ENCODE measurements around the gene PPP1R37. TPM values are rescaled to one million over a fixed set of nuclear protein-coding genes. Genes with fewer than 3 reads are reported as not detected.

The PPP1R37 gene
- total RNA-seq, 4 donors from 2014 or later: 34.9 to 59.7 (median 42.9) TPM

Small RNA genes within 50 kb of the gene (small RNA-seq; reads per million reads assigned to genes)
- not detected for gene RNU6-611P

Other genes with a start within 250 kb of the PPP1R37 start
- gene NECTIN2, start 246.9 kb upstream of the PPP1R37 start, total RNA-seq: 100 to 1,000 TPM in 3 of 4 donors, 10 to 100 TPM in 1; 88.6 to 164 (median 117) TPM
- gene TOMM40, start 201.9 kb upstream of the PPP1R37 start, total RNA-seq: 10 to 100 TPM; 40.2 to 82.8 (median 58.3) TPM
- 100 to 1,000 TPM; 199 to 635 (median 313) TPM for gene APOE, start 187.4 kb upstream of the PPP1R37 start, total RNA-seq
- gene APOC1, start 178.6 kb upstream of the PPP1R37 start, total RNA-seq: 100 to 1,000 TPM in 1 of 4 donors, 10 to 100 TPM in 2, 1 to 10 TPM in 1; 4.1 to 113 (median 45.6) TPM
- gene APOC4, start 150.9 kb upstream of the PPP1R37 start, total RNA-seq: not detected
- gene APOC2, start 147.1 kb upstream of the PPP1R37 start, total RNA-seq: 1 to 10 TPM in 2 of 4 donors, not detected in 2; 1.6 to 3.3 TPM
- gene CLPTM1, start 137.8 kb upstream of the PPP1R37 start, total RNA-seq: 100 to 1,000 TPM in 2 of 4 donors, 10 to 100 TPM in 2; 65.4 to 117 (median 104) TPM
- gene RELB, start 91.7 kb upstream of the PPP1R37 start, total RNA-seq: 10 to 100 TPM in 2 of 4 donors, 1 to 10 TPM in 2; 6.7 to 11.3 (median 9.1) TPM
- gene CLASRP, start 54.1 kb upstream of the PPP1R37 start, total RNA-seq: 10 to 100 TPM; 48.2 to 96.8 (median 95.0) TPM
- 1 to 10 TPM in 1 of 4 donors, under 1 TPM in 2, not detected in 1; 0.34 to 2.1 (median 0.78) TPM for gene ZNF296, start 16.7 kb upstream of the PPP1R37 start, total RNA-seq
- gene GEMIN7, start 13.9 kb upstream of the PPP1R37 start, total RNA-seq: 10 to 100 TPM; 10.6 to 22.7 (median 19.1) TPM
- 1 to 10 TPM in 1 of 4 donors, under 1 TPM in 3; 0.44 to 1.3 (median 0.68) TPM for gene NKPD1, start 67.8 kb downstream of the PPP1R37 start, total RNA-seq
- 10 to 100 TPM; 25.0 to 53.3 (median 38.8) TPM for gene TRAPPC6A, start 85.1 kb downstream of the PPP1R37 start, total RNA-seq
- 10 to 100 TPM in 3 of 4 donors, 1 to 10 TPM in 1; 9.1 to 15.4 (median 11.9) TPM for gene BLOC1S3, start 85.6 kb downstream of the PPP1R37 start, total RNA-seq
- gene EXOC3L2, start 152.2 kb downstream of the PPP1R37 start, total RNA-seq: 10 to 100 TPM in 2 of 4 donors, 1 to 10 TPM in 2; 2.1 to 17.2 (median 11.4) TPM
- 10 to 100 TPM; 18.5 to 25.1 (median 22.1) TPM for gene MARK4, start 158.1 kb downstream of the PPP1R37 start, total RNA-seq
- gene CKM, start 229.7 kb downstream of the PPP1R37 start, total RNA-seq: under 1 TPM in 1 of 4 donors, not detected in 3; 0.27 TPM
- gene KLC3, start 247.6 kb downstream of the PPP1R37 start, total RNA-seq: 1 to 10 TPM in 1 of 4 donors, under 1 TPM in 3; 0.45 to 1.2 (median 0.83) TPM

All from thyroid gland (tissue), 4 donors.